A549 (cell line): ENCODE measurements around the gene HERC4. TPM values are rescaled to one million over a fixed set of nuclear protein-coding genes. Genes with fewer than 3 reads are reported as not detected.
A peak's percentile ranks its signal among the peaks of the same experiment; 100 is the strongest.

Experiments used
- ATAC-seq, 2 experiments: fragments of 200-7000 bp in 1 of 2; fragments of >200 bp in 1 of 2; cut with Nextera tagmentation in 1 of 2; cut with Tn5 transposase in 1 of 2; 3 replicates each; pipeline versions ENCODE4 v1.8.0 to v1.9.1; 2018 to 2020; ENCODE audit warnings: mild to moderate bottlenecking in 1 of 2, moderate library complexity in 1 of 2
- CTCF ChIA-PET: fragments of 300-600 bp; sonication (Branson Sonifier 250); formaldehyde crosslinking; extraction: SDS; loops from one replicate; lab custom pipeline; 2021; ENCODE audit warnings: antibody characterized with exemption, inconsistent platforms; lab: Yijun Ruan, JAX
- POLR2A ChIA-PET: fragments of 350-600 bp; formaldehyde crosslinking; extraction: SDS; loops from one replicate; lab custom pipeline; 2021; ENCODE audit warnings: antibody characterized with exemption, inconsistent platforms; lab: Yijun Ruan, JAX
- DNase-seq, 2 experiments: peaks; one replicate each; pipeline versions ENCODE4 v3.0.0 to v3.0.0-alpha.2; 2011 to 2016; ENCODE audit warnings: low read depth in 1 of 2, low spot score in 1 of 2
- FAIRE-seq: peaks from 2 replicates; lab custom pipeline; 2011; peaks lifted over from hg19 to GRCh38; lab: Jason Lieb, UNC
- H3K27ac ChIP-seq, 2 experiments: fragments of >200 bp; sonication (Bioruptor Twin); formaldehyde crosslinking; 3 replicates each; pipeline ENCODE4 v1.5.1; 2016 to 2017
- H3K4me1 ChIP-seq: fragments of >200 bp; sonication (Bioruptor Twin); formaldehyde crosslinking; 3 replicates; pipeline ENCODE4 v1.6.1; 2016
- H3K4me2 ChIP-seq: fragments of >200 bp; sonication (Bioruptor Twin); formaldehyde crosslinking; 3 replicates; pipeline ENCODE4 v1.6.1; 2016
- H3K4me3 ChIP-seq: fragments of >200 bp; sonication (Bioruptor Twin); formaldehyde crosslinking; 3 replicates; pipeline ENCODE4 v1.5.1; 2016
- H3K9me3 ChIP-seq: fragments of >200 bp; sonication (Bioruptor Twin); formaldehyde crosslinking; 3 replicates; pipeline ENCODE4 v1.6.1; 2016
- CBX2 ChIP-seq: fragments of 200-600 bp; sonication (generic); IDR thresholded peaks from 2 replicates; pipeline ENCODE4 v1.6.1; 2016; ENCODE audit warnings: low read depth, mild to moderate bottlenecking, borderline replicate concordance
- CBX8 ChIP-seq: fragments of 200-600 bp; sonication (generic); IDR thresholded peaks from 2 replicates; pipeline ENCODE4 v1.6.1; 2016
- CEBPB ChIP-seq, 2 experiments: fragments of >200 bp in 1 of 2; sonication (Bioruptor Twin) in 1 of 2; formaldehyde crosslinking in 1 of 2; IDR thresholded peaks; 2 replicates each; pipeline ENCODE4 v1.6.1; 2012 to 2016
- EHMT2 ChIP-seq: fragments of 200-600 bp; sonication (generic); IDR thresholded peaks from 2 replicates; pipeline ENCODE4 v1.6.1; 2016; ENCODE audit warnings: antibody characterized with exemption, low read depth, mild to moderate bottlenecking, moderate library complexity
- FOSB ChIP-seq: fragments of 250-450 bp; sonication (Bioruptor Pico); IDR thresholded peaks from 2 replicates; pipeline ENCODE4 v1.5.0; 2020; ENCODE audit warnings: mild to moderate bottlenecking, moderate library complexity
- FOXS1 ChIP-seq: fragments of 250-450 bp; sonication (Bioruptor Pico); IDR thresholded peaks from 2 replicates; pipeline ENCODE4 v1.5.0; 2020; ENCODE audit warnings: mild to moderate bottlenecking, moderate library complexity
- GATA3 ChIP-seq: IDR thresholded peaks from 2 replicates; pipeline ENCODE4 v1.6.1; 2012; ENCODE audit warnings: borderline replicate concordance
- HOXB13 ChIP-seq: fragments of 250-450 bp; sonication (Bioruptor Pico); IDR thresholded peaks from 2 replicates; pipeline ENCODE4 v1.5.0; 2020; ENCODE audit warnings: low read depth, mild to moderate bottlenecking, moderate library complexity
- MAFK ChIP-seq: fragments of 450-650 bp; IDR thresholded peaks from 2 replicates; pipeline ENCODE4 v1.6.1; 2014; ENCODE audit not compliant: partially characterized antibody
- NFE2L2 ChIP-seq: fragments of 150-350 bp; conservative IDR thresholded peaks from 2 replicates; pipeline ENCODE4 v1.6.1; 2014; ENCODE audit warnings: low read length
- NR3C1 ChIP-seq: fragments of >200 bp; sonication (Bioruptor Twin); formaldehyde crosslinking; IDR thresholded peaks from 3 replicates; pipeline ENCODE4 v1.6.1; 2017
- RAD21 ChIP-seq, 2 experiments: fragments of >200 bp in 1 of 2; sonication (Bioruptor Twin) in 1 of 2; formaldehyde crosslinking in 1 of 2; IDR thresholded peaks in 1 of 2; conservative IDR thresholded peaks in 1 of 2; 2 replicates in 1 of 2; 3 replicates in 1 of 2; pipeline ENCODE4 v1.6.1; 2012 to 2018; ENCODE audit warnings: inconsistent platforms in 1 of 2
- RFX5 ChIP-seq: fragments of 450-650 bp; IDR thresholded peaks from 2 replicates; pipeline ENCODE4 v1.7.1; 2014; ENCODE audit warnings: antibody characterized with exemption, mild to moderate bottlenecking, moderate library complexity
- SMC3 ChIP-seq: fragments of >200 bp; sonication (Bioruptor Twin); formaldehyde crosslinking; IDR thresholded peaks from 3 replicates; pipeline ENCODE4 v1.6.1; 2018; ENCODE audit warnings: inconsistent platforms
- TFCP2L1 ChIP-seq: fragments of 250-450 bp; sonication (Bioruptor Pico); IDR thresholded peaks from 2 replicates; pipeline ENCODE4 v1.5.0; 2021; ENCODE audit warnings: mild to moderate bottlenecking
- WGBS: methylation state at CpG from one replicate; pipeline ENCODE4 v1.1.6; 2017; ENCODE audit errors: missing lambda C conversion rate; 5-methylcytosine and 5-hydroxymethylcytosine counted together
- polyA plus RNA-seq, 4 experiments: library from polyadenylated mRNA; depleted of rRNA in 3 of 4; stranded (reverse); fragments of >200 nt; fragmentation: RNase III in 1 of 4; extraction: RNeasy Plus Mini Kit Qiagen cat#74134 plus additional on column Dnase treatment in 1 of 4; gene quantifications; 2 replicates in 3 of 4; 3 replicates in 1 of 4; pipeline ENCODE4 v1.2.3, GENCODE V29; 2011 to 2017
- TF ChIP-seq, protein P1 (sequence below): fragments of 200-600 bp; sonication (generic); IDR thresholded peaks from 2 replicates; pipeline ENCODE4 v1.6.1; 2016; ENCODE audit warnings: antibody characterized with exemption, mild to moderate bottlenecking, moderate library complexity
- TF ChIP-seq, protein P2 (sequence below): IDR thresholded peaks from 2 replicates; pipeline ENCODE4 v1.6.1; 2012
- TF ChIP-seq, protein P3 (sequence below): fragments of 250-450 bp; sonication (Bioruptor Pico); IDR thresholded peaks from 2 replicates; pipeline ENCODE4 v1.5.0; 2021; ENCODE audit warnings: mild to moderate bottlenecking, moderate library complexity, borderline replicate concordance

Gene HERC4
- polyA plus RNA-seq, 2 of the 4 experiments (the other 2 are of a cell fraction): 43.2 to 51.3 TPM

DNA sequence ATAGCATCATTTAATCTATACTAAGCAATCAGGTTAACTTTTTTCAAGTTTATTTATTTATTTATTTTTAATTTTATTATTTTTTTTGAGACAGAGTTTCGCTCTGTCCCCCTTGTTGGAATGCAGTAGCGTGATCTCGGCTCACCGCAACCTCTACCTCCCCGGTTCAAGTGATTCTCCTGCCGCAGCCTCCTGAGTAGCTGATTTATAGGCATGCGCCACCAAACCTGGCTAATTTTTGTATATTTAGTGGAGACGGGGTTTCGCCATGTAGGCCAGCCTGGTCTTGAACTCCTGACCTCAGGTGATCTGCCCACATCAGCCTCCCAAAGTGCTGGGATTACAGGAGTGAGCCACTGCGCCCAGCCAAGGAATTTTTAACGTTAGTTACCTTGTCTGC, 33.6 kb upstream of the HERC4 start:
- 96% methylated on average over 11 of the region's 11 CpGs for WGBS
- Histone ChIP-seq H3K4me3 (no peak overlapping the region), H3K9me3 (no peaks in the 10 kb centered on the region), H3K4me1 (peaks cover 54% of the 10 kb centered on the region), H3K4me2 (no peak overlapping the region), H3K27ac (0 out of 6 replicates have a peak overlapping the region, but pooled peaks of 1 of the 2 experiments have one; percentile 7)
- CTCF ChIA-PET: interaction anchor here (1.1 to 1.6 kb wide), 3 partner anchors 13 to 193 kb away, joined by 3 to 7 read pairs (median 4); no protein-coding TSS in a partner anchor
- no peak for ATAC-seq
- DNase-seq: no peak
- POLR2A ChIA-PET: no interaction called here
- TF ChIP-seq, protein P1, sequence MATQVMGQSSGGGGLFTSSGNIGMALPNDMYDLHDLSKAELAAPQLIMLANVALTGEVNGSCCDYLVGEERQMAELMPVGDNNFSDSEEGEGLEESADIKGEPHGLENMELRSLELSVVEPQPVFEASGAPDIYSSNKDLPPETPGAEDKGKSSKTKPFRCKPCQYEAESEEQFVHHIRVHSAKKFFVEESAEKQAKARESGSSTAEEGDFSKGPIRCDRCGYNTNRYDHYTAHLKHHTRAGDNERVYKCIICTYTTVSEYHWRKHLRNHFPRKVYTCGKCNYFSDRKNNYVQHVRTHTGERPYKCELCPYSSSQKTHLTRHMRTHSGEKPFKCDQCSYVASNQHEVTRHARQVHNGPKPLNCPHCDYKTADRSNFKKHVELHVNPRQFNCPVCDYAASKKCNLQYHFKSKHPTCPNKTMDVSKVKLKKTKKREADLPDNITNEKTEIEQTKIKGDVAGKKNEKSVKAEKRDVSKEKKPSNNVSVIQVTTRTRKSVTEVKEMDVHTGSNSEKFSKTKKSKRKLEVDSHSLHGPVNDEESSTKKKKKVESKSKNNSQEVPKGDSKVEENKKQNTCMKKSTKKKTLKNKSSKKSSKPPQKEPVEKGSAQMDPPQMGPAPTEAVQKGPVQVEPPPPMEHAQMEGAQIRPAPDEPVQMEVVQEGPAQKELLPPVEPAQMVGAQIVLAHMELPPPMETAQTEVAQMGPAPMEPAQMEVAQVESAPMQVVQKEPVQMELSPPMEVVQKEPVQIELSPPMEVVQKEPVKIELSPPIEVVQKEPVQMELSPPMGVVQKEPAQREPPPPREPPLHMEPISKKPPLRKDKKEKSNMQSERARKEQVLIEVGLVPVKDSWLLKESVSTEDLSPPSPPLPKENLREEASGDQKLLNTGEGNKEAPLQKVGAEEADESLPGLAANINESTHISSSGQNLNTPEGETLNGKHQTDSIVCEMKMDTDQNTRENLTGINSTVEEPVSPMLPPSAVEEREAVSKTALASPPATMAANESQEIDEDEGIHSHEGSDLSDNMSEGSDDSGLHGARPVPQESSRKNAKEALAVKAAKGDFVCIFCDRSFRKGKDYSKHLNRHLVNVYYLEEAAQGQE: no peak
- TF ChIP-seq CEBPB (IDR thresholded peaks at IDR 0.05): no peak
- no peak for TF ChIP-seq RFX5
- TF ChIP-seq, protein P2, sequence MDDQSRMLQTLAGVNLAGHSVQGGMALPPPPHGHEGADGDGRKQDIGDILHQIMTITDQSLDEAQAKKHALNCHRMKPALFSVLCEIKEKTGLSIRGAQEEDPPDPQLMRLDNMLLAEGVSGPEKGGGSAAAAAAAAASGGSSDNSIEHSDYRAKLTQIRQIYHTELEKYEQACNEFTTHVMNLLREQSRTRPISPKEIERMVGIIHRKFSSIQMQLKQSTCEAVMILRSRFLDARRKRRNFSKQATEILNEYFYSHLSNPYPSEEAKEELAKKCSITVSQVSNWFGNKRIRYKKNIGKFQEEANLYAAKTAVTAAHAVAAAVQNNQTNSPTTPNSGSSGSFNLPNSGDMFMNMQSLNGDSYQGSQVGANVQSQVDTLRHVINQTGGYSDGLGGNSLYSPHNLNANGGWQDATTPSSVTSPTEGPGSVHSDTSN: no peak
- TF ChIP-seq HOXB13 (CRISPR knock-in tag): no peak
- no peak for TF ChIP-seq SMC3
- TF ChIP-seq EHMT2: no peak
- TF ChIP-seq FOXS1 (CRISPR knock-in tag): no peak
- no peak for TF ChIP-seq NR3C1
- TF ChIP-seq RAD21 (conservative IDR thresholded peaks at IDR 0.05 in 1 of 2, IDR thresholded peaks at IDR 0.05 in 1 of 2): no peak
- no peak for TF ChIP-seq TFCP2L1 (CRISPR knock-in tag)
- TF ChIP-seq FOSB: no peak
- no peak for TF ChIP-seq GATA3
- no peak for TF ChIP-seq CBX8
- no peak for TF ChIP-seq NFE2L2
- no peak for TF ChIP-seq CBX2
- no peak for FAIRE-seq

DNA sequence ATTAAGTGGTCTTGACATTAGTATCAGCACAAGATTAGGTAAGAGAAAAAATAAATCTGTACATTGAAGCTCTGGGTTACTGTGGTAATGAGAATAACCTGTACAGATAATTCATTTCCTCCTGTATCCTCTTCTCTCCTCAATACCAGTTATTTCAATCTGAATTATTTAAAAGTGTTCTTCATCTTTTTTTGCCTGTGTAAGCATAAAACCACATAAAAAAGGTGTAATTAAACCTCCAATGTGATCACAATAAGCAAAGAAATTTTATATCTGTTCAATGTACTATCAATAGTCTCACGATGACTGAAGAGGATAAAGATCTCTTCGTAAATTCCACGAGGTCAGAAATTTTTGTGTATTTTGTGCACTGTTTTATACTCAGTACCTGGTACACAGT, 33.0 kb upstream of the HERC4 start:
- H3K4me3 ChIP-seq: no peak overlapping the region
- no peak overlapping the region for H3K4me2 ChIP-seq
- no peak for DNase-seq
- peaks cover 57% of the 10 kb centered on the region for H3K4me1 ChIP-seq
- CTCF ChIA-PET: interaction anchor here (0.6 to 2.5 kb wide), 3 partner anchors 18 to 194 kb away, joined by 4 to 10 read pairs (median 4); no protein-coding TSS in a partner anchor
- no peak overlapping the region for H3K27ac ChIP-seq
- 93% methylated on average over 3 of the region's 3 CpGs for WGBS
- H3K9me3 ChIP-seq: no peaks in the 10 kb centered on the region
- no peak for ATAC-seq
- POLR2A ChIA-PET: no interaction called here
- FAIRE-seq: no peak
- TF ChIP-seq, protein P3, sequence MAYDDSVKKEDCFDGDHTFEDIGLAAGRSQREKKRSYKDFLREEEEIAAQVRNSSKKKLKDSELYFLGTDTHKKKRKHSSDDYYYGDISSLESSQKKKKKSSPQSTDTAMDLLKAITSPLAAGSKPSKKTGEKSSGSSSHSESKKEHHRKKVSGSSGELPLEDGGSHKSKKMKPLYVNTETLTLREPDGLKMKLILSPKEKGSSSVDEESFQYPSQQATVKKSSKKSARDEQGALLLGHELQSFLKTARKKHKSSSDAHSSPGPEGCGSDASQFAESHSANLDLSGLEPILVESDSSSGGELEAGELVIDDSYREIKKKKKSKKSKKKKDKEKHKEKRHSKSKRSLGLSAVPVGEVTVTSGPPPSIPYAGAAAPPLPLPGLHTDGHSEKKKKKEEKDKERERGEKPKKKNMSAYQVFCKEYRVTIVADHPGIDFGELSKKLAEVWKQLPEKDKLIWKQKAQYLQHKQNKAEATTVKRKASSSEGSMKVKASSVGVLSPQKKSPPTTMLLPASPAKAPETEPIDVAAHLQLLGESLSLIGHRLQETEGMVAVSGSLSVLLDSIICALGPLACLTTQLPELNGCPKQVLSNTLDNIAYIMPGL: no peak
- TF ChIP-seq MAFK: peak; percentile 88
